Mesendoderm (in vitro differentiated cells): Measurements from ENCODE around the gene RYR2.

Experiments
- DNase-seq: peaks from one replicate; pipeline ENCODE4 v3.0.0; 2013
- H2AK5ac ChIP-seq: 2 replicates; pipeline ENCODE4 v1.6.1; 2013; ENCODE audit warnings: low read length, inconsistent platforms
- H2BK120ac ChIP-seq: 2 replicates; pipeline ENCODE4 v1.6.1; 2013; ENCODE audit warnings: low read depth, mild to moderate bottlenecking, low read length, moderate library complexity, mixed read lengths
- H2BK15ac ChIP-seq: replicated peaks from 2 replicates; pipeline ENCODE4 v1.6.1; 2013; ENCODE audit warnings: low read depth, mild to moderate bottlenecking, moderate library complexity
- H2BK5ac ChIP-seq: 2 replicates; pipeline ENCODE4 v1.6.1; 2013; ENCODE audit warnings: low read length, inconsistent platforms
- H3K18ac ChIP-seq: 2 replicates; pipeline ENCODE4 v1.6.1; 2013; ENCODE audit warnings: mild to moderate bottlenecking, low read length, mixed read lengths
- H3K23ac ChIP-seq: one replicate; pipeline ENCODE4 v1.6.1; 2013; ENCODE audit warnings: low read length
- H3K27ac ChIP-seq: 2 replicates; pipeline ENCODE4 v1.5.1; 2013; ENCODE audit warnings: low read depth, mild to moderate bottlenecking, inconsistent platforms, low read length, moderate library complexity
- H3K27me3 ChIP-seq: 2 replicates; pipeline ENCODE4 v1.6.1; 2013; ENCODE audit warnings: low read length, control low read depth, mild to moderate bottlenecking, inconsistent platforms; ENCODE audit not compliant: insufficient read depth, poor library complexity
- H3K36me3 ChIP-seq: 2 replicates; pipeline ENCODE4 v1.6.1; 2013; ENCODE audit warnings: low read length, inconsistent platforms; ENCODE audit not compliant: control insufficient read depth, insufficient read depth
- H3K4ac ChIP-seq: one replicate; pipeline ENCODE4 v1.6.1; 2013; ENCODE audit warnings: low read depth, mild to moderate bottlenecking, low read length, moderate library complexity
- H3K4me1 ChIP-seq: 2 replicates; pipeline ENCODE4 v1.6.1; 2013; ENCODE audit warnings: low read depth, low read length, inconsistent platforms; ENCODE audit not compliant: control insufficient read depth
- H3K4me2 ChIP-seq: 2 replicates; pipeline ENCODE4 v1.6.1; 2013; ENCODE audit warnings: low read length
- H3K4me3 ChIP-seq: 2 replicates; pipeline ENCODE4 v1.5.1; 2013; ENCODE audit warnings: mild to moderate bottlenecking, low read length
- H3K56ac ChIP-seq: one replicate; pipeline ENCODE4 v1.6.1; 2013; ENCODE audit warnings: low read length
- H3K79me1 ChIP-seq: 2 replicates; pipeline ENCODE4 v1.6.1; 2013; ENCODE audit warnings: low read length, inconsistent platforms
- H3K79me2 ChIP-seq: 2 replicates; pipeline ENCODE4 v1.6.1; 2013; ENCODE audit warnings: mild to moderate bottlenecking, low read length; ENCODE audit not compliant: control insufficient read depth, insufficient read depth
- H3K9ac ChIP-seq: 2 replicates; pipeline ENCODE4 v1.6.1; 2013; ENCODE audit warnings: low read length, inconsistent platforms
- H4K5ac ChIP-seq: one replicate; pipeline ENCODE4 v1.6.1; 2013; ENCODE audit warnings: low read length
- H4K8ac ChIP-seq: one replicate; pipeline ENCODE4 v1.6.1; 2013; ENCODE audit warnings: low read depth, mild to moderate bottlenecking, control low read depth, low read length, moderate library complexity
- WGBS: extraction: QIAGEN DNeasy Blood & Tissue Kit; methylation state at CpG from one replicate; pipeline ENCODE4 v1.1.7; 2013; ENCODE audit warnings: low lambda C conversion rate, missing lambda C conversion rate; ENCODE audit not compliant: insufficient coverage; ENCODE audit errors: extremely low coverage; 5-methylcytosine and 5-hydroxymethylcytosine counted together

Gene RYR2

DNA sequence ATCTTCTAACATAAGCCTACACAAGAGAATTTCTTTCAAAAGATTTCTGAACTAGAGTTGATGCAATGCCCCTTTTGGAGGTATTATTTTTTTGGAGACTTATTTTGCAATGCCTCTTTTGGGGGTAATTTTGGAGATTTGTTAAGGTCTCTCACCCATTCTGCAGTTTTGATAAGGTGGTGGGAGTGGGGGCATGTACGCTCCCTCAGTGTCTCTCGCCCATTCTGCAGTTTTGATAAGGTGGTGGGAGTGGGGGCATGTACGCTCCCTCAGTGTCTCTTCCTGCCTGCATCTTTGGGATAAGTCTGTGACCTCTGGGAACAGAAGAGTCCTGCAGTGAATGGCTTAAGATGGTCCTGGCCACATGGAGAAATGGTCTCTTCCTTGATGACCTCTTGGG, 536.6 kb downstream of the RYR2 start:
- H3K79me2 ChIP-seq, result no peaks in the 10 kb centered on the region
- H3K27ac ChIP-seq, result no peak overlapping the region
- H2BK15ac ChIP-seq, result no peak overlapping the region
- DNase-seq, result no peak
- H3K56ac ChIP-seq, result no peak overlapping the region
- no peak overlapping the region for H3K23ac ChIP-seq
- H2BK5ac ChIP-seq, result no peak overlapping the region
- no peak overlapping the region for H4K8ac ChIP-seq
- no peaks in the 10 kb centered on the region for H3K79me1 ChIP-seq
- no CpG with 5 or more reads among the region's 3 CpGs for WGBS
- H4K5ac ChIP-seq, result no peak overlapping the region
- no peak overlapping the region for H2BK120ac ChIP-seq
- H3K18ac ChIP-seq, result no peak overlapping the region
- no peaks in the 10 kb centered on the region for H3K36me3 ChIP-seq
- no peak overlapping the region for H3K9ac ChIP-seq
- H3K4me3 ChIP-seq, result no peak overlapping the region
- no peaks in the 10 kb centered on the region for H3K4me1 ChIP-seq
- H2AK5ac ChIP-seq, result no peak overlapping the region
- no peak overlapping the region for H3K4ac ChIP-seq
- H3K4me2 ChIP-seq, result no peak overlapping the region
- H3K27me3 ChIP-seq, result no peaks in the 10 kb centered on the region

- Histone ChIP-seq H3K79me2 (no peaks in the 10 kb centered on the region), H3K4me2 (no peak overlapping the region), H3K4ac (no peak overlapping the region), H3K56ac (no peak overlapping the region), H2BK15ac (no peak overlapping the region), H2BK120ac (no peak overlapping the region), H3K4me3 (no peak overlapping the region), H3K27ac (no peak overlapping the region), H3K36me3 (no peaks in the 10 kb centered on the region), H3K9ac (no peak overlapping the region), H2AK5ac (no peak overlapping the region), H3K79me1 (no peaks in the 10 kb centered on the region), H3K18ac (no peak overlapping the region), H4K8ac (no peak overlapping the region), H4K5ac (no peak overlapping the region), H3K27me3 (no peaks in the 10 kb centered on the region), H2BK5ac (no peak overlapping the region), H3K4me1 (no peaks in the 10 kb centered on the region), H3K23ac (no peak overlapping the region)
- no peak for DNase-seq
- no CpG with 5 or more reads among the region's 2 CpGs for WGBS
Measured at GRCh38 chr1:237580726-237581125, 538.7 kb downstream of the RYR2 start.

DNA sequence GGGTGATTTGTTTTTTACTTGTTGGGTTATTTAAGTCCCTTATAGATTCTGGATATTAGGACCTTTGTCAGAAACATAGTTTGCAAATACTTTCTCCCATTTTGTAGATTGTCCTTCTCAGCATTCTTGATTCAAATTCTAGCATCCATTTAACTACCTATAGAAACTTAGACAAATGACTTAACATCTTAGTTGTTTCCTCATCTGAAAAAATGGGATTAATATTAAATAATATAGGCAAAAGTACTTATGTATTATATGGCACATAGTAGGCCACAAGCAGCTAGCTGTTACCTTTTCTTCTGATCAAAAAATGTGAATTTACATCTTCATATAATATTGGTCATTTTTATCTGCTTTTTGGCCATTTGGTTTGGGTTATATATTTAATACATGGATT, 541.3 kb downstream of the RYR2 start:
- H3K18ac ChIP-seq, result no peak overlapping the region
- H3K27ac ChIP-seq, result no peak overlapping the region
- H2AK5ac ChIP-seq, result no peak overlapping the region
- no peak for DNase-seq
- no peaks in the 10 kb centered on the region for H3K4me1 ChIP-seq
- H3K79me1 ChIP-seq, result no peaks in the 10 kb centered on the region
- H3K9ac ChIP-seq, result no peak overlapping the region
- H2BK15ac ChIP-seq, result no peak overlapping the region
- no peak overlapping the region for H2BK120ac ChIP-seq
- H3K23ac ChIP-seq, result no peak overlapping the region
- no peak overlapping the region for H3K4me2 ChIP-seq
- H3K4ac ChIP-seq, result no peak overlapping the region
- H2BK5ac ChIP-seq, result no peak overlapping the region
- H4K8ac ChIP-seq, result no peak overlapping the region
- H3K56ac ChIP-seq, result no peak overlapping the region
- no peaks in the 10 kb centered on the region for H3K79me2 ChIP-seq
- no peak overlapping the region for H3K4me3 ChIP-seq
- no peaks in the 10 kb centered on the region for H3K27me3 ChIP-seq
- no peaks in the 10 kb centered on the region for H3K36me3 ChIP-seq
- no peak overlapping the region for H4K5ac ChIP-seq

DNA sequence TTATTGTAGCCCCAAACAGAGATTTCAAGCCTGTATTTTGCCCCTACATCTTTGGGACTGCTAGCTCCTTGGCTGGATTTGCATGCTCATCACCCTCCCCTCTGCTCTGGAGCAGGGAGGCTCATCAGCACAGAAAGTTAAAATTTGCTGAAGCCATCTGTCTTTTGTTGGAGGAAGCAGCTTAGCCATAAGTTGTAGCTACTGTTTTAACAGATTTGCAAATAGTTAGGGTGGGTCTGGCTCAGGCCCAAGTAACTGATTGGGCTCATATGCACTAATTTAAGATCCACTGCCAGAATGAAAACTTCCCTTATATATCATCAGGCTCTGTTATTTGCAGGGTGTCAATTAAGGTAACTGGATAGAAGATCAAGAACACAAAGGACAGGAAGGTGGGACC, 541.8 kb downstream of the RYR2 start:
- no peak overlapping the region for H3K4me2 ChIP-seq
- no peak for DNase-seq
- H3K18ac ChIP-seq, result no peak overlapping the region
- no peak overlapping the region for H3K23ac ChIP-seq
- no peaks in the 10 kb centered on the region for H3K4me1 ChIP-seq
- no peaks in the 10 kb centered on the region for H3K27me3 ChIP-seq
- no peak overlapping the region for H3K4ac ChIP-seq
- no peak overlapping the region for H2AK5ac ChIP-seq
- H3K56ac ChIP-seq, result no peak overlapping the region
- H2BK120ac ChIP-seq, result no peak overlapping the region
- no peaks in the 10 kb centered on the region for H3K79me1 ChIP-seq
- no peaks in the 10 kb centered on the region for H3K36me3 ChIP-seq
- no peak overlapping the region for H4K8ac ChIP-seq
- H2BK15ac ChIP-seq, result no peak overlapping the region
- H3K79me2 ChIP-seq, result no peaks in the 10 kb centered on the region
- H3K27ac ChIP-seq, result no peak overlapping the region
- H3K9ac ChIP-seq, result no peak overlapping the region
- H4K5ac ChIP-seq, result no peak overlapping the region
- no peak overlapping the region for H2BK5ac ChIP-seq
- no peak overlapping the region for H3K4me3 ChIP-seq

GRCh38 chr1:237590386-237590785, 548.4 kb downstream of the RYR2 start:
- H2BK15ac ChIP-seq, result no peak overlapping the region
- no peak overlapping the region for H3K4me3 ChIP-seq
- H2BK120ac ChIP-seq, result no peak overlapping the region
- H3K4ac ChIP-seq, result no peak overlapping the region
- no peak overlapping the region for H2AK5ac ChIP-seq
- H3K27me3 ChIP-seq, result no peaks in the 10 kb centered on the region
- H3K79me1 ChIP-seq, result no peaks in the 10 kb centered on the region
- no peak overlapping the region for H4K8ac ChIP-seq
- H3K23ac ChIP-seq, result no peak overlapping the region
- no peak overlapping the region for H3K18ac ChIP-seq
- DNase-seq, result no peak
- H3K27ac ChIP-seq, result no peak overlapping the region
- H3K36me3 ChIP-seq, result no peaks in the 10 kb centered on the region
- no peak overlapping the region for H2BK5ac ChIP-seq
- no CpG with 5 or more reads among the region's 13 CpGs for WGBS
- H3K4me1 ChIP-seq, result no peaks in the 10 kb centered on the region
- no peak overlapping the region for H3K56ac ChIP-seq
- H3K79me2 ChIP-seq, result no peaks in the 10 kb centered on the region
- H3K9ac ChIP-seq, result no peak overlapping the region
- H3K4me2 ChIP-seq, result no peak overlapping the region
- no peak overlapping the region for H4K5ac ChIP-seq

DNA sequence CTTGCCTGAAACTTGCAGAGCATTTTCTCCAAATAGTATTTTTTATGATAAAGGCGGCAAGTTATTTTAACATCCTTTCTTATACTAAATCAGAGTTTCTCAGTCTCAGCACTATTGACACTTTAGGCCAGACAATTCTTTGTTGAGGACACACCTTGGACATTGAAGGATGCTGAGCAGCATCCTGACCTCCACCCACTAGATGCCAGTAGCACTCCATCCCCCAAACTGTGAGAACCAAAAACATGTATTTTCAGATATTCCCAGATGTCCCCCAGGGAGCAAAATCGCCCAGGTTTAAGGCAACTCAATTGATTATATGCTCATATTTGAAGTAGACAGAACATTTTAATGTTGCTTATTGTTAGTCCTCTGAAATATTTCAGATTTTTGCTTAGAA, 549.4 kb downstream of the RYR2 start:
- Histone ChIP-seq H4K5ac (no peak overlapping the region), H3K27me3 (no peaks in the 10 kb centered on the region), H2BK5ac (no peak overlapping the region), H3K23ac (no peak overlapping the region), H3K36me3 (peaks cover 2% of the 10 kb centered on the region), H3K4me1 (no peaks in the 10 kb centered on the region), H3K4me2 (no peak overlapping the region), H2BK120ac (no peak overlapping the region), H3K79me2 (no peaks in the 10 kb centered on the region), H3K4me3 (no peak overlapping the region), H2AK5ac (no peak overlapping the region), H3K56ac (no peak overlapping the region), H3K4ac (no peak overlapping the region), H3K9ac (no peak overlapping the region), H3K79me1 (no peaks in the 10 kb centered on the region), H4K8ac (no peak overlapping the region), H2BK15ac (no peak overlapping the region), H3K18ac (no peak overlapping the region), H3K27ac (no peak overlapping the region)
- WGBS, result no CpG with 5 or more reads among the region's 2 CpGs
- DNase-seq, result no peak
